OCI-LY1 (cell line): ENCODE data around the gene DDX27.

Experiments used
- H2AFZ ChIP-seq: fragments of 200-600 bp; sonication (generic), shearing (Covaris generic); 2 replicates; pipeline ENCODE4 v1.6.0; 2014; ENCODE audit warnings: antibody characterized with exemption, mild to moderate bottlenecking, low read length
- H3F3A ChIP-seq: fragments of 200-600 bp; sonication (generic), shearing (Covaris generic); 2 replicates; pipeline ENCODE4 v1.6.0; 2014; ENCODE audit warnings: mild to moderate bottlenecking, antibody characterized with exemption, low read length, moderate library complexity; ENCODE audit not compliant: insufficient read depth
- H3K27ac ChIP-seq: fragments of 200-600 bp; sonication (generic); 2 replicates; pipeline ENCODE4 v1.5.1; 2014; ENCODE audit warnings: low read length, mixed run types, mild to moderate bottlenecking, low read depth; ENCODE audit not compliant: poor library complexity, severe bottlenecking
- H3K27me3 ChIP-seq: fragments of 200-600 bp; sonication (generic); 2 replicates; pipeline ENCODE4 v1.6.0; 2014; ENCODE audit warnings: antibody characterized with exemption, mild to moderate bottlenecking, low read length, moderate library complexity; ENCODE audit not compliant: insufficient read depth
- H3K36me3 ChIP-seq: fragments of 200-600 bp; sonication (generic); 2 replicates; pipeline ENCODE4 v1.6.1; 2014; ENCODE audit warnings: mild to moderate bottlenecking, antibody characterized with exemption, low read length, moderate library complexity, mixed read lengths; ENCODE audit not compliant: insufficient read depth
- H3K4me1 ChIP-seq: fragments of 200-600 bp; sonication (generic); 2 replicates; pipeline ENCODE4 v1.5.1; 2014; ENCODE audit warnings: mild to moderate bottlenecking, low read length, moderate library complexity; ENCODE audit not compliant: insufficient read depth, severe bottlenecking
- H3K4me2 ChIP-seq: fragments of 200-600 bp; sonication (generic), shearing (Covaris generic); 2 replicates; pipeline ENCODE4 v1.6.1; 2014; ENCODE audit warnings: low read length
- H3K4me3 ChIP-seq: fragments of 200-600 bp; sonication (generic); 2 replicates; pipeline ENCODE4 v1.5.1; 2014; ENCODE audit warnings: low read length, low read depth, mild to moderate bottlenecking, mixed read lengths; ENCODE audit not compliant: poor library complexity, severe bottlenecking
- H3K79me2 ChIP-seq: fragments of 200-600 bp; shearing (Covaris generic); 2 replicates; pipeline ENCODE4 v1.6.1; 2016; ENCODE audit warnings: mixed run types, low read length, mixed read lengths; ENCODE audit not compliant: insufficient read depth
- H3K9ac ChIP-seq: fragments of 200-600 bp; sonication (generic), shearing (Covaris generic); 2 replicates; pipeline ENCODE4 v1.6.1; 2014; ENCODE audit warnings: mild to moderate bottlenecking, low read length, mixed read lengths
- H3K9me2 ChIP-seq: fragments of 200-600 bp; sonication (generic), shearing (Covaris generic); 2 replicates; pipeline ENCODE4 v1.6.1; 2014; ENCODE audit warnings: low read depth, mild to moderate bottlenecking, low read length, mixed read lengths
- H3K9me3 ChIP-seq: fragments of 200-600 bp; shearing (Covaris generic); 2 replicates; pipeline ENCODE4 v1.6.1; 2014; ENCODE audit warnings: low read length, mixed read lengths
- H4K20me1 ChIP-seq: fragments of 200-600 bp; sonication (generic), shearing (Covaris generic); 2 replicates; pipeline ENCODE4 v1.6.0; 2016; ENCODE audit warnings: mild to moderate bottlenecking, low read length; ENCODE audit not compliant: insufficient read depth
- EZH2 ChIP-seq: fragments of 200-600 bp; sonication (generic), shearing (Covaris generic); IDR thresholded peaks from 2 replicates; pipeline ENCODE4 v1.8.0; 2017; ENCODE audit warnings: borderline replicate concordance, mixed run types, mild to moderate bottlenecking, antibody characterized with exemption, low read length, moderate library complexity, mixed read lengths
- TF ChIP-seq, protein P1 (sequence below): fragments of 200-600 bp; sonication (generic), shearing (Covaris generic); IDR thresholded peaks from 2 replicates; pipeline ENCODE4 v1.5.1; 2017; ENCODE audit warnings: mild to moderate bottlenecking, antibody characterized with exemption, low read length, moderate library complexity, mixed read lengths

DDX27 gene

DNA sequence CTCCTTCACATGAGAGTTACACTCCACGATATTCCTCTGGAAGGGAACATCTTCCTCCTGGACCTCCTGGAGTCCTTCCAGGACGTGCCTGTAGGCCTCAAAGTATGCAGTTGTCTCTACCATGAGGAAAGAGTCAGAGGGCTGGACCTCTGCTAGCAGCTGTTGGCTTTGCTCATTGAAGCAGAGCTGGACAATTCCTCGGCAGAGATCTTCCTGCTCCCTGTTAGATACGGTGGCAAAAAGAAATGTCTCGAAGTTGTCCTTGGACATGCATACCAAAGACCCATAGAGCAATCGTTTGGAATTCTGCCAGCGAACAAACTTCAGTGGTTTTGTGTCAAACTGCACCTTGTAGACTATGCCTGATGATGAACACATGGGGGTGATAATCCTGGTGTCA lies 51.0 kb downstream of the DDX27 start:
- Histone ChIP-seq H3K27me3 (no peaks in the 10 kb centered on the region), H3K9me3 (no peaks in the 10 kb centered on the region), H3K4me1 (peaks cover 9% of the 10 kb centered on the region), H3K9me2 (no peaks in the 10 kb centered on the region), H3K27ac (no peak overlapping the region), H3K4me3 (no peak overlapping the region), H3K4me2 (no peak overlapping the region), H2AFZ (no peak overlapping the region), H4K20me1 (no peaks in the 10 kb centered on the region), H3K9ac (no peak overlapping the region), H3K36me3 (peaks cover 74% of the 10 kb centered on the region), H3K79me2 (peaks cover 24% of the 10 kb centered on the region), H3F3A (no peaks in the 10 kb centered on the region)
- TF ChIP-seq, protein P1, sequence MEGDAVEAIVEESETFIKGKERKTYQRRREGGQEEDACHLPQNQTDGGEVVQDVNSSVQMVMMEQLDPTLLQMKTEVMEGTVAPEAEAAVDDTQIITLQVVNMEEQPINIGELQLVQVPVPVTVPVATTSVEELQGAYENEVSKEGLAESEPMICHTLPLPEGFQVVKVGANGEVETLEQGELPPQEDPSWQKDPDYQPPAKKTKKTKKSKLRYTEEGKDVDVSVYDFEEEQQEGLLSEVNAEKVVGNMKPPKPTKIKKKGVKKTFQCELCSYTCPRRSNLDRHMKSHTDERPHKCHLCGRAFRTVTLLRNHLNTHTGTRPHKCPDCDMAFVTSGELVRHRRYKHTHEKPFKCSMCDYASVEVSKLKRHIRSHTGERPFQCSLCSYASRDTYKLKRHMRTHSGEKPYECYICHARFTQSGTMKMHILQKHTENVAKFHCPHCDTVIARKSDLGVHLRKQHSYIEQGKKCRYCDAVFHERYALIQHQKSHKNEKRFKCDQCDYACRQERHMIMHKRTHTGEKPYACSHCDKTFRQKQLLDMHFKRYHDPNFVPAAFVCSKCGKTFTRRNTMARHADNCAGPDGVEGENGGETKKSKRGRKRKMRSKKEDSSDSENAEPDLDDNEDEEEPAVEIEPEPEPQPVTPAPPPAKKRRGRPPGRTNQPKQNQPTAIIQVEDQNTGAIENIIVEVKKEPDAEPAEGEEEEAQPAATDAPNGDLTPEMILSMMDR = no peak

GRCh38 chr20:49270736-49271135 lies 51.5 kb downstream of the DDX27 start:
- Histone ChIP-seq H3K36me3 (peaks cover 74% of the 10 kb centered on the region), H3K79me2 (peaks cover 24% of the 10 kb centered on the region), H3K4me1 (peaks cover 11% of the 10 kb centered on the region)

GRCh38 chr20:49272654-49273053 lies 53.4 kb downstream of the DDX27 start:
- Histone ChIP-seq H3K4me3 (no peak overlapping the region), H3K4me2 (no peak overlapping the region), H3K9ac (no peak overlapping the region), H3K27ac (no peak overlapping the region), H4K20me1 (no peaks in the 10 kb centered on the region), H2AFZ (no peak overlapping the region), H3K9me2 (no peaks in the 10 kb centered on the region), H3K36me3 (peaks cover 70% of the 10 kb centered on the region), H3K27me3 (no peaks in the 10 kb centered on the region), H3K9me3 (no peaks in the 10 kb centered on the region), H3F3A (no peaks in the 10 kb centered on the region), H3K4me1 (peaks cover 18% of the 10 kb centered on the region), H3K79me2 (peaks cover 24% of the 10 kb centered on the region)
- TF ChIP-seq, protein P1 = no peak
- no peak for TF ChIP-seq EZH2

More at GRCh38 chr20:49270736-49271135, 51.5 kb downstream of the DDX27 start:
- Histone ChIP-seq H3K4me3 (no peak overlapping the region), H3K9ac (no peak overlapping the region), H3K9me3 (no peaks in the 10 kb centered on the region), H3F3A (no peaks in the 10 kb centered on the region), H2AFZ (no peak overlapping the region), H3K27ac (no peak overlapping the region), H3K9me2 (no peaks in the 10 kb centered on the region), H3K4me2 (no peak overlapping the region), H4K20me1 (no peaks in the 10 kb centered on the region), H3K27me3 (no peaks in the 10 kb centered on the region)
- TF ChIP-seq, protein P1 = no peak
- no peak for TF ChIP-seq EZH2
